Measurements from ENCODE around the gene DAZAP1. TPM values are rescaled to one million over a fixed set of nuclear protein-coding genes. Genes with fewer than 3 reads are reported as not detected.

Gene DAZAP1
- total RNA-seq, 5 donors from 2014 or later (not counting 1 experiment from before 2014, with no cell fraction given), result 153 to 170 (median 161) TPM

DNA sequence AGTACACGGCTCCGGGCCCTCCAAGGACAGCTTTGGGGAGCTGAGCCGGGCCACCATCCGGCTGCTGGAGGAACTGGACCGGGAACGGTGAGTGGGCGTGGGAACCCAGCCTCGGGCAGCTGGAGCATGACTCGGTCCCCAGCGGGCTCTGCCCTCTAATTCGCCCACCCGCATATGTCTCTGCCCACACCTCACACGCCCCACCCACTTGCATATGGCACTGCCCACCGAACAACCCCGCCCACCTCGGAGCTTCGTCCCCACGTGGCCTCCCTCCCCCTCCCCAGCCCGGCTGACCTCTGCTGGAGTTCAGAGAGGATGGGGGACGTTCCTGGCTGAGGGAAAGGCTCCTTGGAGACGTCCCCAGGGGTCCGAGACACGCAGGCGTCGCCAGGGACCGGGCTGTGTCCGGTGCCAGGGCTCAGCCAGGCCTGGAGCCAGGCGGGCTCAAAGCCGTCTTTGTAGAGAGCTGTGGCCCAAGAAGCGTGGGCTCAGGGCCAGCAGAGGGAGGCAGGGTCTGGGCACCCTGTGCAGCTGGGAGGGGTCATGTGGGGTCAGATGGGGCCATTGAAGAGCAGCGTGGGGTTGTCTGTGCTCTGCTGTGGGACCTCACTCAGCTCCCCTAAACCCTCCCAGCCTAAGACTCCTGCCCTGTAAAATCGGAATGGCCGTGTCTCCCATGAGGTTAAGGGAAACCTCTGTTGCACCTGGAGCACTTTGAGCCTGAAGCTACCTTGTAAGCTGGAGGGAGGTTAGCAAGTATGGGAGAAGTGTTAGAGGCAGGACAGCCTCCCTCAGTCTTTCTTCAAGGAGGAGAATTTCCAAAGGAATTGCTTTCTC is 46.4 kb downstream of the DAZAP1 start:
- Mint-ChIP-seq H3K27me3 (peaks cover 34 to 62% of the 10 kb centered on the region in 2 donors), H3K4me1 (peaks cover 15 to 28% (median 18%) of the 10 kb centered on the region in 3 donors), H3K4me3 (no peak overlapping the region), H3K27ac (peak overlapping the region in 1 of 2 donors; percentile 41), H3K9me3 (no peaks in the 10 kb centered on the region), H3K36me3 (no peaks in the 10 kb centered on the region)
- ChIA-PET POLR2A (interaction anchor here (0.6 to 1.0 kb wide), 2 partner anchors 33 to 831 kb away, joined by 3 to 5 read pairs; no protein-coding TSS in a partner anchor), CTCF (interaction anchor here in 1 of 2 donors (0.6 kb wide), 1 partner anchor 315 kb away, joined by 4 read pairs; no protein-coding TSS in a partner anchor)
- no peaks in the 10 kb centered on the region for H3K36me3 ChIP-seq (ENCODE audit: control insufficient read depth in 2 of 2, extremely low read depth in 1 of 2, insufficient read depth in 1 of 2, low read length in 1 of 2)
- no peak overlapping the region for H3K4me3 ChIP-seq (ENCODE audit: control insufficient read depth in 1 of 2, extremely low read depth in 1 of 2, low read length in 1 of 2)
- no peaks in the 10 kb centered on the region for H3K9me3 ChIP-seq
- 60% methylated on average over 21 of the region's 33 CpGs for WGBS (ENCODE audit: insufficient coverage)
- no peak overlapping the region for H3K27ac ChIP-seq (ENCODE audit: low read length)
- H3K27me3 ChIP-seq (replicated peaks in 1 of 2; ENCODE audit: control insufficient read depth in 2 of 2, extremely low read depth in 1 of 2, insufficient read depth in 2 of 2, low read length in 1 of 2), result peaks cover 10 to 93% of the 10 kb centered on the region in 2 experiments
- H3K4me1 ChIP-seq (ENCODE audit: control insufficient read depth in 1 of 2, extremely low read depth in 1 of 2, insufficient read depth in 2 of 2, low read length in 2 of 2), result peaks cover 4 to 49% of the 10 kb centered on the region in 2 experiments
- no peak for DNase-seq
- no peak for ATAC-seq (replicated peaks in 1 of 4)

DNA sequence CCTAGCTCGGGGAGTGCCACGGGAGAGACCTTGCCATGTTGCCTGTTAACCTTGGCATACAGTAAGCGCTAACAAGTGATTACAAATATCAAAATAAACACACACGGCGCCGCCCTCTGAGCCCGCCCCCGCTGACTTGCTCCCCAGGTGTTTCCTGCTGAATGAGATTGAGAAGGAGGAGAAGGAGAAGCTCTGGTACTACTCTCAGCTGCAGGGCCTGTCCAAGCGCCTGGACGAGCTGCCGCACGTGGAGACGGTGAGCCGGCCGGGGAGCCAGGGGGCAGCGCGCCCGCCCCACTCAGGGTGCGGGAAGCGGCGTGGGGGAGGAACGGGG is 47.6 kb downstream of the DAZAP1 start:
- Mint-ChIP-seq H3K9me3 (no peaks in the 10 kb centered on the region), H3K27ac (no peak overlapping the region), H3K36me3 (peaks cover 3% of the 10 kb centered on the region), H3K4me1 (peaks cover 14 to 24% (median 15%) of the 10 kb centered on the region in 3 donors), H3K4me3 (peak overlapping the region in 1 of 3 donors; percentile 58), H3K27me3 (peaks cover 26 to 60% of the 10 kb centered on the region in 2 donors)
- DNase-seq (peak in 2 of 35 experiments; percentile 17 to 29), ATAC-seq (replicated peaks in 1 of 4) (peak in 3 of 4 experiments; percentile 6 to 14 (median 10))
- under 1% methylated on average over 16 of the region's 22 CpGs for WGBS (ENCODE audit: insufficient coverage)
- H3K9me3 ChIP-seq, result no peaks in the 10 kb centered on the region
- H3K27me3 ChIP-seq (replicated peaks in 1 of 2; ENCODE audit: control insufficient read depth in 2 of 2, extremely low read depth in 1 of 2, insufficient read depth in 2 of 2, low read length in 1 of 2), result peaks cover 10 to 86% of the 10 kb centered on the region in 2 experiments
- CTCF ChIA-PET, result interaction anchor here in 1 of 2 donors (0.6 to 0.7 kb wide), 2 partner anchors 321 to 373 kb away, joined by 8 read pairs; no protein-coding TSS in a partner anchor
- H3K36me3 ChIP-seq (ENCODE audit: control insufficient read depth in 2 of 2, extremely low read depth in 1 of 2, insufficient read depth in 1 of 2, low read length in 1 of 2), result no peaks in the 10 kb centered on the region
- peaks cover 4 to 40% of the 10 kb centered on the region in 2 experiments for H3K4me1 ChIP-seq (ENCODE audit: control insufficient read depth in 1 of 2, extremely low read depth in 1 of 2, insufficient read depth in 2 of 2, low read length in 2 of 2)
- no peak overlapping the region for H3K27ac ChIP-seq (ENCODE audit: low read length)
- peak overlapping the region in 1 of 2 donors; percentile 23 for H3K4me3 ChIP-seq (ENCODE audit: control insufficient read depth in 1 of 2, extremely low read depth in 1 of 2, low read length in 1 of 2)
- POLR2A ChIA-PET, result interaction anchor here in 1 of 2 donors (1.0 kb wide), 1 partner anchor 35 kb away, joined by 5 read pairs; no protein-coding TSS in a partner anchor

GRCh38 chr19:1455336-1456120 is 48.1 kb downstream of the DAZAP1 start:
- Histone ChIP-seq H3K9me3 (no peaks in the 10 kb centered on the region), H3K4me1 (ENCODE audit: control insufficient read depth in 1 of 2, extremely low read depth in 1 of 2, insufficient read depth in 2 of 2, low read length in 2 of 2) (peaks cover 4 to 35% of the 10 kb centered on the region in 2 experiments), H3K27me3 (replicated peaks in 1 of 2; ENCODE audit: control insufficient read depth in 2 of 2, extremely low read depth in 1 of 2, insufficient read depth in 2 of 2, low read length in 1 of 2) (peaks cover 6 to 82% of the 10 kb centered on the region in 2 experiments), H3K36me3 (ENCODE audit: control insufficient read depth in 2 of 2, extremely low read depth in 1 of 2, insufficient read depth in 1 of 2, low read length in 1 of 2) (peaks cover 0 to under 1% of the 10 kb centered on the region in 2 donors), H3K27ac (ENCODE audit: low read length) (no peak overlapping the region), H3K4me3 (ENCODE audit: control insufficient read depth in 1 of 2, extremely low read depth in 1 of 2, low read length in 1 of 2) (no peak overlapping the region)
- Mint-ChIP-seq H3K4me3 (peak overlapping the region in 1 of 3 donors; percentile 58), H3K9me3 (no peaks in the 10 kb centered on the region), H3K4me1 (peaks cover 11 to 21% (median 12%) of the 10 kb centered on the region in 3 donors), H3K27ac (peak overlapping the region in 1 of 2 donors; percentile 63), H3K27me3 (peaks cover 24 to 57% of the 10 kb centered on the region in 2 donors), H3K36me3 (peaks cover 3% of the 10 kb centered on the region)
- ATAC-seq (replicated peaks in 1 of 4) (peak; percentile 53 to 74 (median 61)), DNase-seq (peak in 29 of 35 experiments; percentile 27 to 71 (median 45))
- 4% methylated on average over 42 of the region's 42 CpGs for WGBS (ENCODE audit: insufficient coverage)
- CTCF ChIA-PET, result interaction anchor here in 1 of 2 donors (0.6 to 0.7 kb wide), 2 partner anchors 320 to 374 kb away, joined by 8 read pairs; no protein-coding TSS in a partner anchor
- POLR2A ChIA-PET, result no interaction called here

- peaks cover 18 to 51% of the 10 kb centered on the region in 2 donors for H3K27me3 Mint-ChIP-seq
- peaks cover 0 to 3% of the 10 kb centered on the region in 2 donors for H3K36me3 ChIP-seq (ENCODE audit: control insufficient read depth in 2 of 2, extremely low read depth in 1 of 2, insufficient read depth in 1 of 2, low read length in 1 of 2)
- WGBS (ENCODE audit: insufficient coverage), result 34% methylated on average over 35 of the region's 43 CpGs
- peaks cover 3% of the 10 kb centered on the region for H3K36me3 Mint-ChIP-seq
- peak overlapping the region in 1 of 3 donors; percentile 58 for H3K4me3 Mint-ChIP-seq
- ChIA-PET CTCF (no interaction called here), POLR2A (no interaction called here)
- peaks cover 7 to 16% (median 10%) of the 10 kb centered on the region in 3 donors for H3K4me1 Mint-ChIP-seq
- peaks cover 4 to 74% of the 10 kb centered on the region in 2 experiments for H3K27me3 ChIP-seq (replicated peaks in 1 of 2; ENCODE audit: control insufficient read depth in 2 of 2, extremely low read depth in 1 of 2, insufficient read depth in 2 of 2, low read length in 1 of 2)
- ATAC-seq (replicated peaks in 1 of 4) (no peak), DNase-seq (no peak)
- H3K27ac Mint-ChIP-seq, result no peak overlapping the region
- H3K4me3 ChIP-seq (ENCODE audit: control insufficient read depth in 1 of 2, extremely low read depth in 1 of 2, low read length in 1 of 2), result no peak overlapping the region
- H3K4me1 ChIP-seq (ENCODE audit: control insufficient read depth in 1 of 2, extremely low read depth in 1 of 2, insufficient read depth in 2 of 2, low read length in 2 of 2), result peaks cover 4 to 32% of the 10 kb centered on the region in 2 experiments
- H3K9me3 ChIP-seq, result no peaks in the 10 kb centered on the region
- H3K27ac ChIP-seq (ENCODE audit: low read length), result no peak overlapping the region
- H3K9me3 Mint-ChIP-seq, result no peaks in the 10 kb centered on the region
Observed at GRCh38 chr19:1456121-1456900, 48.9 kb downstream of the DAZAP1 start.

DNA sequence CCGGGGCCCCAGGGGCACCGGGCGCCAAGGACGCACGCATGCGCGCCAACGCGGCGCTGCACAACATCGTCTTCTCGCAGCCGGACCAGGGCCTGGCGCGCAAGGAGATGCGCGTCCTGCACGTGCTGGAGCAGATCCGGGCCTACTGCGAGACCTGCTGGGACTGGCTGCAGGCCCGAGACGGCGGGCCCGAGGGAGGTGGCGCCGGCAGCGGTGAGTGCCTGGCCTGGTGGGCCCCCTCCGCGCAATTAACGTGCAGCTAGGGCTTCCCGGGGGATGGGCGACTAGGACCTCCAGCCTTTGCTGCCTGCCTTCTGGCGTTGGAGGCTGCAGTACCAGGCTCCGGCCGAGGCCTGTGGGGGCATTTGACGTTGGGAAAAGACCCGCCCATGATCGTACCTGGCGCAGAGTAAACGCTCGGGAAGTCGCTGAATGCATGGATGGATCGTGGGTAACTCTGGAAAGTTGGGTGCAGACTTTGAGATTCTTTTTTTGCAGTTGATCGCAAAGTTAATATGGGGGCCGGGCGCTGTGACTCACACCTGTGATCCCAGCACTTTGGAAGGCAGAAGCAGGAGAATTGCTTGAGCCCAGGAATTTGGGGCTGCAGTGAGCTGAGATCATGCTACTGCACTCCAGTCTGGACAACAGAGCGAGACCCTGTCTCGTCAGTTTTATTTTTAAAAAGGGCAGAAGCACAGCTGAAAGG is 49.8 kb downstream of the DAZAP1 start:
- no peaks in the 10 kb centered on the region for H3K9me3 Mint-ChIP-seq
- no peak overlapping the region for H3K4me3 Mint-ChIP-seq
- ATAC-seq (replicated peaks in 1 of 4) (no peak), DNase-seq (no peak)
- 25% methylated on average over 48 of the region's 48 CpGs for WGBS (ENCODE audit: insufficient coverage)
- Histone ChIP-seq H3K4me1 (ENCODE audit: control insufficient read depth in 1 of 2, extremely low read depth in 1 of 2, insufficient read depth in 2 of 2, low read length in 2 of 2) (peaks cover 4 to 32% of the 10 kb centered on the region in 2 experiments), H3K4me3 (ENCODE audit: control insufficient read depth in 1 of 2, extremely low read depth in 1 of 2, low read length in 1 of 2) (no peak overlapping the region), H3K36me3 (ENCODE audit: control insufficient read depth in 2 of 2, extremely low read depth in 1 of 2, insufficient read depth in 1 of 2, low read length in 1 of 2) (peaks cover 0 to 3% of the 10 kb centered on the region in 2 donors), H3K27me3 (replicated peaks in 1 of 2; ENCODE audit: control insufficient read depth in 2 of 2, extremely low read depth in 1 of 2, insufficient read depth in 2 of 2, low read length in 1 of 2) (peaks cover 4 to 65% of the 10 kb centered on the region in 2 experiments), H3K27ac (ENCODE audit: low read length) (no peak overlapping the region), H3K9me3 (no peaks in the 10 kb centered on the region)
- H3K27ac Mint-ChIP-seq, result no peak overlapping the region
- ChIA-PET CTCF (no interaction called here), POLR2A (no interaction called here)
- H3K4me1 Mint-ChIP-seq, result peaks cover 7 to 16% (median 10%) of the 10 kb centered on the region in 3 donors
- peaks cover 3% of the 10 kb centered on the region for H3K36me3 Mint-ChIP-seq
- peaks cover 14 to 45% of the 10 kb centered on the region in 2 donors for H3K27me3 Mint-ChIP-seq

All from T-cell (primary cell).